ENCODE data around the gene GNB3.

GRCh38 chr12:6858799-6859198 is 18.1 kb downstream of the GNB3 start:
- TF ChIP-seq MAX (IDR thresholded peaks at IDR 0.05): no peak
- TF ChIP-seq POLR2AphosphoS5 (IDR thresholded peaks at IDR 0.05; ENCODE audit: low read depth, low read length): no peak
- no peak for TF ChIP-seq CTCF (IDR thresholded peaks at IDR 0.05 in 2 of 3, conservative IDR thresholded peaks at IDR 0.05 in 1 of 3; ENCODE audit: borderline replicate concordance in 1 of 3, insufficient read depth in 1 of 3, low read depth in 2 of 3, low read length in 2 of 3)
- no peak for TF ChIP-seq SIN3A (IDR thresholded peaks at IDR 0.05; ENCODE audit: low read depth)
- no peak for TF ChIP-seq EZH2 (IDR thresholded peaks at IDR 0.05)
- TF ChIP-seq POLR2A (IDR thresholded peaks at IDR 0.05; ENCODE audit: borderline replicate concordance, extremely low read depth, insufficient read depth, insufficient read length): no peak

All from HCT116 (cell line).